K562 (cell line): ENCODE results near the gene ZKSCAN1. TPM values are rescaled to one million over a fixed set of nuclear protein-coding genes. Genes with fewer than 3 reads are reported as not detected.
A peak's percentile ranks its signal among the peaks of the same experiment; 100 is the strongest.

ENCODE experiments used
- ATAC-seq: fragments of 200-7000 bp; cut with Tn5 transposase; 3 replicates; pipeline ENCODE4 v1.9.1; 2020; ENCODE audit warnings: moderate library complexity
- BruUV-seq: library from RNA; stranded (reverse); fragments of 400-500 nt; replicated peaks from 2 replicates; lab custom pipeline; 2021; lab: Mats Ljungman, UMichigan
- CTCF ChIA-PET: fragments of 300-600 bp; formaldehyde crosslinking; extraction: SDS; loops from one replicate; lab custom pipeline; 2021; ENCODE audit warnings: low intra/inter-chr PET ratio; lab: Yijun Ruan, JAX
- POLR2A ChIA-PET: fragments of 300-600, 350-650 bp; sonication (Branson Sonifier 250); formaldehyde crosslinking; extraction: SDS; loops from one replicate; lab custom pipeline; 2021; ENCODE audit warnings: antibody characterized with exemption, inconsistent platforms; lab: Yijun Ruan, JAX
- DNase-seq, 4 experiments: peaks; one replicate each; pipeline versions ENCODE4 v3.0.0 to v3.0.0-alpha.2; 2011 to 2018; ENCODE audit warnings: low spot score in 3 of 4, mixed read lengths in 3 of 4; ENCODE audit errors: extremely low read depth in 1 of 4
- FAIRE-seq: peaks from 2 replicates; lab custom pipeline; 2011; peaks lifted over from hg19 to GRCh38; lab: Jason Lieb, UNC
- H2AFZ ChIP-seq: 2 replicates; pipeline ENCODE4 v1.6.0; 2011; ENCODE audit warnings: low read depth, low read length, control low read depth, inconsistent platforms
- H3K27ac ChIP-seq: fragments of 200-600 bp; 3 replicates; pipeline ENCODE4 v1.8.0; 2011; ENCODE audit warnings: low read depth, mild to moderate bottlenecking, control low read depth, inconsistent platforms, low read length, moderate library complexity, mixed read lengths; ENCODE audit errors: extremely low read depth
- H3K27me3 ChIP-seq, 2 experiments: fragments of 300-600 bp in 1 of 2; 2 replicates in 1 of 2; 3 replicates in 1 of 2; pipeline versions ENCODE4 v1.6.0 to v1.8.0; 2011; ENCODE audit warnings: inconsistent platforms in 2 of 2, low read length in 2 of 2, mild to moderate bottlenecking in 1 of 2, mixed read lengths in 1 of 2, moderate library complexity in 1 of 2; ENCODE audit not compliant: control insufficient read depth in 2 of 2, insufficient read depth in 2 of 2
- H3K36me3 ChIP-seq: fragments of 300-600 bp; 3 replicates; pipeline ENCODE4 v1.8.0; 2011; ENCODE audit warnings: mild to moderate bottlenecking, low read length, inconsistent platforms; ENCODE audit not compliant: control insufficient read depth, insufficient read depth
- H3K4me1 ChIP-seq, 2 experiments: fragments of 200-600 bp in 1 of 2; replicated peaks in 1 of 2; 2 replicates in 1 of 2; 3 replicates in 1 of 2; pipeline versions ENCODE4 v1.5.1 to v1.8.0; 2011; ENCODE audit warnings: inconsistent platforms in 2 of 2, low read length in 2 of 2, mild to moderate bottlenecking in 1 of 2, mixed read lengths in 1 of 2, moderate library complexity in 1 of 2; ENCODE audit not compliant: control insufficient read depth in 2 of 2, insufficient read depth in 2 of 2
- H3K4me2 ChIP-seq: 2 replicates; pipeline ENCODE4 v1.6.1; 2011; ENCODE audit warnings: low read length, control low read depth, inconsistent platforms, mixed read lengths; ENCODE audit not compliant: insufficient read depth
- H3K4me3 ChIP-seq: fragments of 200-600 bp; sonication (generic), shearing (Covaris generic); 2 replicates; pipeline ENCODE4 v1.5.1; 2016; ENCODE audit warnings: control low read depth, inconsistent platforms
- H3K79me2 ChIP-seq: fragments of 200-600 bp; 3 replicates; pipeline ENCODE4 v1.8.0; 2011; ENCODE audit warnings: low read length, inconsistent platforms; ENCODE audit not compliant: control insufficient read depth, insufficient read depth
- H3K9ac ChIP-seq, 2 experiments: 2 replicates each; pipeline versions ENCODE4 v1.6.0 to v1.6.1; 2011; ENCODE audit warnings: low read depth in 2 of 2, low read length in 2 of 2, control low read depth in 1 of 2, inconsistent platforms in 1 of 2, mild to moderate bottlenecking in 1 of 2, mixed read lengths in 1 of 2; ENCODE audit not compliant: insufficient read depth in 1 of 2
- H3K9me1 ChIP-seq: one replicate; pipeline ENCODE4 v1.6.0; 2011; ENCODE audit warnings: inconsistent platforms, mild to moderate bottlenecking, low read length, moderate library complexity; ENCODE audit not compliant: control insufficient read depth, insufficient read depth
- H3K9me3 ChIP-seq: replicated peaks from 2 replicates; pipeline ENCODE4 v1.5.1; 2011; ENCODE audit warnings: low read depth, low read length, inconsistent platforms; ENCODE audit not compliant: control insufficient read depth, insufficient read depth
- H4K20me1 ChIP-seq: replicated peaks from 2 replicates; pipeline ENCODE4 v1.6.1; 2011; ENCODE audit warnings: low read length, inconsistent platforms, mixed read lengths; ENCODE audit not compliant: control insufficient read depth, insufficient read depth
- CEBPB ChIP-seq: fragments of 450-650 bp; IDR thresholded peaks from 2 replicates; pipeline ENCODE4 v1.6.1; 2016; ENCODE audit warnings: missing genetic modification characterization, missing compliant biosample characterization
- CHD1 ChIP-seq: fragments of 200-600 bp; sonication (generic); IDR thresholded peaks from one replicate; pipeline ENCODE4 v1.6.1; 2012; ENCODE audit warnings: mild to moderate bottlenecking, moderate library complexity, low read length, inconsistent platforms
- DPF2 ChIP-seq: fragments of 450-650 bp; IDR thresholded peaks from 2 replicates; pipeline ENCODE4 v1.6.1; 2016
- RFX1 ChIP-seq: fragments of 450-650 bp; IDR thresholded peaks from 2 replicates; pipeline ENCODE4 v1.6.1; 2016; ENCODE audit warnings: mild to moderate bottlenecking, moderate library complexity
- TBP ChIP-seq: optimal IDR thresholded peaks from 2 replicates; pipeline ENCODE3; 2011; ENCODE audit warnings: low read depth, low read length, improper control_type of control experiment
- ZC3H11A ChIP-seq: IDR thresholded peaks from 2 replicates; pipeline ENCODE4 v1.6.1; 2012; ENCODE audit warnings: low read depth, low read length, improper control_type of control experiment
- WGBS: fragments of 100-300 bp; shearing (Covaris generic); methylation state at CpG from one replicate; pipeline ENCODE4 v1.1.6; 2016; ENCODE audit warnings: low coverage, mixed read lengths; ENCODE audit not compliant: insufficient coverage; ENCODE audit errors: missing lambda C conversion rate; 5-methylcytosine and 5-hydroxymethylcytosine counted together
- in situ Hi-C: fragments of 300-500 bp; cut with MboI; formaldehyde crosslinking; loops from 4 replicates; pipeline ENCODE4 v1.15.0; 2018; ENCODE audit warnings: inconsistent platforms, mixed read lengths
- intact Hi-C: fragments of 100-400 bp; cut with micrococcal nuclease; formaldehyde crosslinking; loops from 2 replicates; pipeline ENCODE4 v1.14.2; 2022
- polyA plus RNA-seq, 8 experiments: library from polyadenylated mRNA; depleted of rRNA in 4 of 8; stranded (reverse) in 5 of 8; unstranded in 3 of 8; fragments of >200 nt; fragmentation: Nextera tagmentation in 2 of 8; fragmentation: Illumina TruSeq in 1 of 8; extraction: Ambion mirVana in 2 of 8; extraction: Trizol in 1 of 8; gene quantifications; 2 replicates each; pipeline versions ENCODE4 v1.2.1 to v1.2.3, GENCODE V29; 2011 to 2014; ENCODE audit warnings: inconsistent platforms in 1 of 8, missing spikeins in 1 of 8
- total RNA-seq, 7 experiments: library from RNA; depleted of rRNA in 6 of 7; stranded (reverse); fragments of >200 nt in 6 of 7; fragmentation: Illumina TruSeq in 2 of 7; extraction: Trizol in 2 of 7; gene quantifications; 2 replicates each; pipeline versions ENCODE4 v1.2.1 to v1.2.3, GENCODE V29; 2011 to 2021; ENCODE audit warnings: low replicate concordance in 1 of 7
- TF ChIP-seq, protein P1 (sequence below): fragments of 250-450 bp; sonication (Bioruptor Pico); IDR thresholded peaks from 2 replicates; pipeline ENCODE4 v1.5.0; 2021
- TF ChIP-seq, protein P2 (sequence below): sonication (generic); formaldehyde crosslinking; IDR thresholded peaks from 2 replicates; pipeline ENCODE4 v1.8.1; 2023; ENCODE audit warnings: mild to moderate bottlenecking, missing genetic modification reagents
- TF ChIP-seq, protein P3 (sequence below), 2 experiments: fragments of 450-650 bp in 1 of 2; sonication (generic) in 1 of 2; formaldehyde crosslinking in 1 of 2; IDR thresholded peaks in 1 of 2; conservative IDR thresholded peaks in 1 of 2; 2 replicates each; pipeline versions ENCODE4 v1.6.1 to v1.8.1; 2016 to 2023; ENCODE audit warnings: mild to moderate bottlenecking in 2 of 2, moderate library complexity in 2 of 2, inconsistent platforms in 1 of 2, missing genetic modification reagents in 1 of 2

The ZKSCAN1 gene
- total and polyA plus RNA-seq, 9 of the 15 experiments (the other 6 are each of a cell fraction or from before 2014, with no cell fraction given), result 5.3 to 43.0 (median 23.2) TPM

DNA sequence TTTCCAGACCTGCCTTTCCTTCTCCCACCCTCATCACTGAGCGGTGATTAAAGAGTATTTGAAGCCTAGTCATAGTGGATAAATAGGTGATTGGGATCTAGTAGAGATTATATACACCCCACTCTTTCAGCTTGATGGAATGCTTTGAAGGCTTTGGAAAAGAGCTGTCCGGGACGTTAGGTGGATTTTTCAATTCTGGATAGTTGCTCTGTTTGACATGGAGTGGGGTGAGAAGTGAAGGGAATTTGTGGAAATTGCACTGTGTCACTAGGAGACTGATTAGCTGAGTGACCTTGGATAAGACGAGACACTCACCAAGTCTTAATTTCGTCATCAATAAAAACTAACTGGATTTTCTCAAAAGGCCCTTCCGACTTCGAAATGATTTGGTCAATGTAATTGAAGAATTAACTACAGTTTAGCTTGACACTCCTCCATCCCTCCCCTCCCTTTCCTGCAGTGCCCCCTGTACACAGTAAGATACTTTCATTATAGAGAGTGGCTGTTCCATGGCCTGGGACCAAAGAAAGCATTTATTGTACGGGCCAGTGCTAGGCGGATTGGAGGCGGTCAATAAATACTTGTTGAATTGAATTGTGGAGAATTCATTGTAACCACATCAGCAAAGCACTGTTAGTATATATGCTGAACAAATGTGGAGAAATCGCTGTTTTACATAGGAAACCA is 962 bp downstream of the ZKSCAN1 start:
- TSS peak; percentile 70 for BruUV-seq
- CTCF ChIA-PET, result interaction anchor here (1.5 kb wide), 1 partner anchor 65 kb away, joined by 3 read pairs; the partner anchor contains the start of gene ZNF3
- in situ Hi-C loops, result no loop called here
- H3K4me2 ChIP-seq, result peak overlapping the region; percentile 93
- ATAC-seq, result peak; percentile 26
- H3K36me3 ChIP-seq, result peaks cover 26% of the 10 kb centered on the region
- H3K9ac ChIP-seq, result peak overlapping the region; percentile 97 to 98
- peaks cover 17% of the 10 kb centered on the region for H4K20me1 ChIP-seq
- peak; percentile 61 for FAIRE-seq
- peak overlapping the region; percentile 98 for H3K4me3 ChIP-seq
- DNase-seq, result peak in 2 of 4 experiments; percentile 27 to 37
- WGBS, result 8% methylated on average over 11 of the region's 11 CpGs
- POLR2A ChIA-PET, result interaction anchor here (0.7 to 2.0 kb wide), 8 partner anchors 8 to 443 kb away, joined by 3 to 9 read pairs (median 4); no protein-coding TSS in a partner anchor
- intact Hi-C loops, result no loop called here
- peaks cover 4 to 6% of the 10 kb centered on the region in 2 experiments; a peak in 2 of 5 replicates for H3K27me3 ChIP-seq
- H3K79me2 ChIP-seq, result peaks cover 56% of the 10 kb centered on the region
- H3K9me3 ChIP-seq, result no peaks in the 10 kb centered on the region
- TF ChIP-seq, protein P1, sequence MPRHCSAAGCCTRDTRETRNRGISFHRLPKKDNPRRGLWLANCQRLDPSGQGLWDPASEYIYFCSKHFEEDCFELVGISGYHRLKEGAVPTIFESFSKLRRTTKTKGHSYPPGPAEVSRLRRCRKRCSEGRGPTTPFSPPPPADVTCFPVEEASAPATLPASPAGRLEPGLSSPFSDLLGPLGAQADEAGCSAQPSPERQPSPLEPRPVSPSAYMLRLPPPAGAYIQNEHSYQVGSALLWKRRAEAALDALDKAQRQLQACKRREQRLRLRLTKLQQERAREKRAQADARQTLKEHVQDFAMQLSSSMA (CRISPR knock-in tag), result no peak
- TF ChIP-seq CHD1 (peak; percentile 65), ZC3H11A (no peak), CEBPB (tag) (peak; percentile 24; the same call in 1 of the 2 replicates), DPF2 (peak; percentile 21; the same call in 1 of the 2 replicates), RFX1 (0 out of 2 replicates have a peak, but pooled peaks have one; percentile 7), TBP (peak; percentile 25)
- TF ChIP-seq, protein P2, sequence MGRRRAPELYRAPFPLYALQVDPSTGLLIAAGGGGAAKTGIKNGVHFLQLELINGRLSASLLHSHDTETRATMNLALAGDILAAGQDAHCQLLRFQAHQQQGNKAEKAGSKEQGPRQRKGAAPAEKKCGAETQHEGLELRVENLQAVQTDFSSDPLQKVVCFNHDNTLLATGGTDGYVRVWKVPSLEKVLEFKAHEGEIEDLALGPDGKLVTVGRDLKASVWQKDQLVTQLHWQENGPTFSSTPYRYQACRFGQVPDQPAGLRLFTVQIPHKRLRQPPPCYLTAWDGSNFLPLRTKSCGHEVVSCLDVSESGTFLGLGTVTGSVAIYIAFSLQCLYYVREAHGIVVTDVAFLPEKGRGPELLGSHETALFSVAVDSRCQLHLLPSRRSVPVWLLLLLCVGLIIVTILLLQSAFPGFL (CRISPR knock-in tag), result 0 out of 2 replicates have a peak, but pooled peaks have one; percentile 39
- TF ChIP-seq, protein P3, sequence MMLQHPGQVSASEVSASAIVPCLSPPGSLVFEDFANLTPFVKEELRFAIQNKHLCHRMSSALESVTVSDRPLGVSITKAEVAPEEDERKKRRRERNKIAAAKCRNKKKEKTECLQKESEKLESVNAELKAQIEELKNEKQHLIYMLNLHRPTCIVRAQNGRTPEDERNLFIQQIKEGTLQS (IDR thresholded peaks at IDR 0.05), result peak; percentile 73
- TF ChIP-seq, protein P3 (CRISPR knock-in tag; conservative IDR thresholded peaks at IDR 0.05), result no peak
- H3K4me1 ChIP-seq, result peaks cover 17% of the 10 kb centered on the region in 2 experiments; a peak in 4 of 5 replicates
- no peaks in the 10 kb centered on the region for H3K9me1 ChIP-seq
- peak overlapping the region; percentile 53 for H2AFZ ChIP-seq
- peak overlapping the region; percentile 92 for H3K27ac ChIP-seq
